ENCODE measurements around the gene B3GAT1.

The B3GAT1 gene

GRCh38 chr11:134369656-134370525 is 42.2 kb downstream of the B3GAT1 start:
- POLR2A ChIA-PET: no interaction called here
- no peak overlapping the region for H3K4me3 ChIP-seq (ENCODE audit: low read depth, low read length)
- TF ChIP-seq CTCF (IDR thresholded peaks at IDR 0.05; ENCODE audit: insufficient read depth, low read length, missing control alignments): no peak
- DNase-seq (ENCODE audit: low read depth, low spot score): no peak
- CTCF ChIA-PET: no interaction called here

- ChIA-PET CTCF (no interaction called here), POLR2A (no interaction called here)
- H3K4me3 ChIP-seq (ENCODE audit: low read depth, low read length): no peak overlapping the region
- no peak for TF ChIP-seq CTCF (IDR thresholded peaks at IDR 0.05; ENCODE audit: insufficient read depth, low read length, missing control alignments)
- no peak for DNase-seq (ENCODE audit: low read depth, low spot score)
Observed at GRCh38 chr11:134367781-134368180, 44.3 kb downstream of the B3GAT1 start.

- CTCF ChIA-PET: no interaction called here
- no peak for DNase-seq (ENCODE audit: low read depth, low spot score)
- no peak overlapping the region for H3K4me3 ChIP-seq (ENCODE audit: low read depth, low read length)
- TF ChIP-seq CTCF (IDR thresholded peaks at IDR 0.05; ENCODE audit: insufficient read depth, low read length, missing control alignments): no peak
- POLR2A ChIA-PET: no interaction called here
Observed at GRCh38 chr11:134366254-134366653, 45.8 kb downstream of the B3GAT1 start.

GRCh38 chr11:134365011-134365925 is 46.8 kb downstream of the B3GAT1 start:
- H3K4me3 ChIP-seq (ENCODE audit: low read depth, low read length): no peak overlapping the region
- no peak for TF ChIP-seq CTCF (IDR thresholded peaks at IDR 0.05; ENCODE audit: insufficient read depth, low read length, missing control alignments)
- no peak for DNase-seq (ENCODE audit: low read depth, low spot score)
- ChIA-PET CTCF (no interaction called here), POLR2A (no interaction called here)

- ChIA-PET POLR2A (no interaction called here), CTCF (no interaction called here)
- DNase-seq (ENCODE audit: low read depth, low spot score): no peak
- H3K4me3 ChIP-seq (ENCODE audit: low read depth, low read length): no peak overlapping the region
- TF ChIP-seq CTCF (IDR thresholded peaks at IDR 0.05; ENCODE audit: insufficient read depth, low read length, missing control alignments): no peak
Observed at GRCh38 chr11:134364261-134364660, 47.8 kb downstream of the B3GAT1 start.

GRCh38 chr11:134363592-134363991 is 48.5 kb downstream of the B3GAT1 start:
- DNase-seq (ENCODE audit: low read depth, low spot score): no peak
- ChIA-PET CTCF (no interaction called here), POLR2A (no interaction called here)

More at GRCh38 chr11:134363592-134363991, 48.5 kb downstream of the B3GAT1 start:
- TF ChIP-seq CTCF (IDR thresholded peaks at IDR 0.05; ENCODE audit: insufficient read depth, low read length, missing control alignments): no peak
- H3K4me3 ChIP-seq (ENCODE audit: low read depth, low read length): no peak overlapping the region
